ENCODE measurements around the gene RECQL5.
"Not testable (repeated sequence)": the region's sequence is repeated elsewhere in the genome, so short reads cannot be mapped to it uniquely, and the experiment has no call there.

Gene RECQL5

GRCh38 chr17:75587675-75588595 is 79.0 kb downstream of the RECQL5 start, which contains the start of gene MYO15B:
Gene MYO15B, plus strand, starts transcription at chr17:75587800. Its CDS starts 258 bp downstream, at chr17:75588058.
- no peaks in the 10 kb centered on the region for H3K9me3 ChIP-seq (ENCODE audit: control insufficient read depth, insufficient read depth, low read depth, low read length)
- TF ChIP-seq ZNF239 (tag by site-specific recombination; IDR thresholded peaks at IDR 0.05) (no peak), ZNF677 (tag by site-specific recombination; IDR thresholded peaks at IDR 0.05) (no peak), ZNF280C (tag by site-specific recombination; IDR thresholded peaks at IDR 0.05) (no peak)
- H3K4me3 ChIP-seq (ENCODE audit: low read depth, low read length), result no peak within 1 kb of the TSS
- no peaks in the 10 kb centered on the region for H3K36me3 ChIP-seq (ENCODE audit: control insufficient read depth in 2 of 2, insufficient read depth in 1 of 2, low read length in 2 of 2)
- peak within 1 kb of the TSS; percentile 46; the same call in 1 of the 2 replicates for H3K27ac ChIP-seq (ENCODE audit: extremely low read depth, low read depth, low read length)
- H3K4me1 ChIP-seq (ENCODE audit: control insufficient read depth, insufficient read depth, low read length), result peaks cover 2% of the 10 kb centered on the region; the same call in 1 of the 2 replicates
- ChIA-PET CTCF (interaction anchor here (0.5 to 1.2 kb wide), 8 partner anchors 9 to 160 kb away, joined by 3 to 7 read pairs (median 4); no protein-coding TSS in a partner anchor), POLR2A (no interaction called here)

- H3K9me3 ChIP-seq (ENCODE audit: control insufficient read depth, insufficient read depth, low read depth, low read length), result no peaks in the 10 kb centered on the region
- POLR2A ChIA-PET, result no interaction called here
- no peak for TF ChIP-seq ZNF530 (tag by site-specific recombination; IDR thresholded peaks at IDR 0.05; ENCODE audit: low read depth)
- TF ChIP-seq ZNF585B (tag by site-specific recombination; IDR thresholded peaks at IDR 0.05), result no peak
- no peak for TF ChIP-seq ZNF157 (tag by site-specific recombination; IDR thresholded peaks at IDR 0.05)
- TF ChIP-seq ZNF335 (tag by site-specific recombination; conservative IDR thresholded peaks at IDR 0.05), result 0 out of 2 replicates have a peak, but pooled peaks have one; percentile 16
- TF ChIP-seq GLIS1 (tag by site-specific recombination; IDR thresholded peaks at IDR 0.05), result peak; percentile 57
- TF ChIP-seq ZSCAN16 (tag by site-specific recombination; IDR thresholded peaks at IDR 0.05), result no peak
- TF ChIP-seq WT1 (tag by site-specific recombination; IDR thresholded peaks at IDR 0.05), result no peak
- peaks cover 2% of the 10 kb centered on the region; the same call in 1 of the 2 replicates for H3K4me1 ChIP-seq (ENCODE audit: control insufficient read depth, insufficient read depth, low read length)
- CTCF ChIA-PET, result interaction anchor here (1.1 to 4.1 kb wide), 3 partner anchors 13 to 49 kb away, joined by 3 to 24 read pairs (median 5); partner anchors contain the start of gene SMIM5
- H3K27ac ChIP-seq (ENCODE audit: extremely low read depth, low read depth, low read length), result no peak overlapping the region
- H3K4me3 ChIP-seq (ENCODE audit: low read depth, low read length), result no peak overlapping the region
- H3K36me3 ChIP-seq (ENCODE audit: control insufficient read depth in 2 of 2, insufficient read depth in 1 of 2, low read length in 2 of 2), result no peaks in the 10 kb centered on the region
Observed at GRCh38 chr17:75584849-75585175, 82.1 kb downstream of the RECQL5 start.

- H3K36me3 ChIP-seq (ENCODE audit: control insufficient read depth in 2 of 2, insufficient read depth in 1 of 2, low read length in 2 of 2); H3K4me1 ChIP-seq (ENCODE audit: control insufficient read depth, insufficient read depth, low read length); H3K4me3 ChIP-seq (ENCODE audit: low read depth, low read length); H3K9me3 ChIP-seq (ENCODE audit: control insufficient read depth, insufficient read depth, low read depth, low read length); H3K27ac ChIP-seq (ENCODE audit: extremely low read depth, low read depth, low read length): not testable (repeated sequence)
- ChIA-PET CTCF (interaction anchor here (0.8 to 4.1 kb wide), 4 partner anchors 11 to 739 kb away, joined by 3 to 24 read pairs (median 4); no protein-coding TSS in a partner anchor), POLR2A (interaction anchor here (0.8 to 1.3 kb wide), 4 partner anchors 35 to 272 kb away, joined by 3 to 4 read pairs (median 4); partner anchors contain the start of genes LLGL2 and WBP2)
Observed at GRCh38 chr17:75583197-75583596, 83.8 kb downstream of the RECQL5 start.

DNA sequence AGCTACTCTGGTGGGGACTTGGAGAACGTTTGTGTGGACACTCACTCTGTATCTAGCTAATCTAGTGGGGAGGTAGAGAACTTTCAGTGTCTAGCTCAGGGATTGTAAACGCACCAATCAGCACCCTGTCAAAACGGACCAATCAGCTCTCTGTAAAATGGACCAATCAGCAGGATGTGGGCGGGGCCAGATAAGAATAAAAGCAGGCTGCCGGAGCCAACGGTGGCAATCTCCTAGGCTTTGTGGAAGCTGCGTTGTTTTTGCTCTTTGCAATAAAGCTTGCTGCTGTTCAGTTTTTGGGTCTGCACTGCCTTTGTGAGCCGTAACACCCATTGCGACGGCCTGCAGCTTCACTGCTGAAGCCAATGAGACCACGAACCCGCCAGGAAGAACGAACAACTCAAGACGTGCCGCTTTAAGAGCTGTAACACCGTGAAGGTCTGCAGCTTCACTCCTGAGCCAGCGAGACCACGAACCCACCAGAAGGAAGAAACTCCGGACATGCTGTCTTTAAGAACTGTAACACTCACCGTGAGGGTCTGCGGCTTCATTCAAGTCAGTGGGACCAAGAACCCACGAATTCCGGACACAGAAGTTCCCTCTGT is 85.7 kb downstream of the RECQL5 start:
- H3K9me3 ChIP-seq (ENCODE audit: control insufficient read depth, insufficient read depth, low read depth, low read length); H3K4me1 ChIP-seq (ENCODE audit: control insufficient read depth, insufficient read depth, low read length); H3K36me3 ChIP-seq (ENCODE audit: control insufficient read depth in 2 of 2, insufficient read depth in 1 of 2, low read length in 2 of 2); H3K4me3 ChIP-seq (ENCODE audit: low read depth, low read length); H3K27ac ChIP-seq (ENCODE audit: extremely low read depth, low read depth, low read length): not testable (repeated sequence)
- CTCF ChIA-PET, result interaction anchor here (1.0 to 4.1 kb wide), 6 partner anchors 19 to 167 kb away, joined by 3 to 24 read pairs (median 4); partner anchors contain the start of genes SMIM5 and TSEN54
- POLR2A ChIA-PET, result interaction anchor here (0.6 kb wide), 1 partner anchor 368 kb away, joined by 3 read pairs; no protein-coding TSS in a partner anchor
- peak; percentile 12; the same call in 1 of the 2 replicates for TF ChIP-seq SP2 (tag by site-specific recombination; IDR thresholded peaks at IDR 0.05)
- TF ChIP-seq ZNF600 (tag by site-specific recombination; IDR thresholded peaks at IDR 0.05), result peak; percentile 48; the same call in 1 of the 2 replicates
